Mesenteric fat pad (tissue), 1 donor: ENCODE results near the gene PGA5. TPM values are rescaled to one million over a fixed set of nuclear protein-coding genes. Genes with fewer than 3 reads are reported as not detected.
"Not testable (repeated sequence)": the region's sequence is repeated elsewhere in the genome, so short reads cannot be mapped to it uniquely, and the experiment has no call there.

Experiments
- DNase-seq: peaks from one replicate; pipeline ENCODE4 v3.0.0-alpha.2; 2020; ENCODE audit warnings: low spot score
- total RNA-seq: library from RNA; stranded (reverse); fragmentation: NEBNext Ultra II Directional; extraction: Animal tissue kit (Norgen Biotek cat#: 25700); gene quantifications from one replicate; pipeline ENCODE4 v1.2.1, GENCODE V29; 2021
- donor health status: DM: yes; HTN: yes; CAD: no.

Gene PGA5
- total RNA-seq, 1 donor from 2014 or later: 2.6 TPM

DNA sequence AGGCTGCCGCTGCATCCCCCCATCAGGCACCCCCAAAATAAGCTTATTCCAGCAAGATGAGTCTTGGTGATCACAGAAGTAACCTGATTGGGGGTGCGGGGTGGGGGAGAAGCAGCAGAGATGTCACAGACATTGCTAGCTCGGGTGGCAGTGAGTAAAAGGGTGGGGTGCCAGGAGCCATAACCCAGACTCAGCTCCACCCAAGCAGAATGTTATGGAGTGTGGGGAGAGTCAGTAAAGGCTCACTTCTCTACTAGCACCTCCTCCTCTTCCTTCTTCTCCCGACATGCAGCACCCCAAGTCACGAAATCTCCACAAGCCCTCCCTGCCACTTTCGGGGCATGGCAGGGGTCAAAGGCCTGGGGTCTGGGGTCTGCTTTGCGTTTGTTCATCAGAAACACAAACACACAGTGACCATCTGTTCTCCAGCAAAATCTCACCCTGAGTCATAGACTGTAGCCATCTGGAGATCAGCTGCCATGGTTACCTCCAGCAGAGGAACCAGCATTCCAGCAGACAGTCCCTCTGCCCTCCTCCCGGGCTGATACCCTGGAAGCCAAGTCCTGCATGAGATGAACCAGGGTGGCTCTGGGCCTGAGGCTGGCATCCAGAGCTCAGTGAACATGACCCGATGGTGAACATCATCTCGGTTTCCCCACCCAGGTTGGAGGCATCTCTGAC, 14.4 kb upstream of the PGA5 start:
- DNase-seq: not testable (repeated sequence)

- not testable (repeated sequence) for DNase-seq
Observed at GRCh38 chr11:61229458-61229857, 11.5 kb upstream of the PGA5 start.

DNA sequence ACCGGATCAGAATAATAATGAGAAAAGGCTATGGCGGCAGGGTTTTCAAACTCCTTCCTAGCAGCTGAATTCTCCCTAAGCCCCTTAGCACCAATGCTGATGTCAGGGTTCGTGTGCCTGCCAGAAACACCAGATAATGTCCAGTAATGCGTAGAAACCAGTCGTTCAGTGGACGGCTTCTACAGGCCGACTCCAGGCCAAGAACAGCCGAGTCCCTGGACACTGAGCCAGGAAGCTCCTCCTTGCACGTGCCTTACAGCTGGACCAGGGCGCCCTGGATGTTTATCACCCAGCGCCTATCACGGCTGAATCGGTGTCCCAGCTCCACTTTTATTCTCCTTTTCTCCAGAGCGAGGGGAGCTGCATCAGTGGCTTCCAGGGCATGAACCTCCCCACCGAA, 9.9 kb upstream of the PGA5 start:
- DNase-seq: not testable (repeated sequence)

GRCh38 chr11:61231585-61231984, 9.4 kb upstream of the PGA5 start:
- not testable (repeated sequence) for DNase-seq

GRCh38 chr11:61232548-61233145, 8.3 kb upstream of the PGA5 start:
- DNase-seq: not testable (repeated sequence)

DNA sequence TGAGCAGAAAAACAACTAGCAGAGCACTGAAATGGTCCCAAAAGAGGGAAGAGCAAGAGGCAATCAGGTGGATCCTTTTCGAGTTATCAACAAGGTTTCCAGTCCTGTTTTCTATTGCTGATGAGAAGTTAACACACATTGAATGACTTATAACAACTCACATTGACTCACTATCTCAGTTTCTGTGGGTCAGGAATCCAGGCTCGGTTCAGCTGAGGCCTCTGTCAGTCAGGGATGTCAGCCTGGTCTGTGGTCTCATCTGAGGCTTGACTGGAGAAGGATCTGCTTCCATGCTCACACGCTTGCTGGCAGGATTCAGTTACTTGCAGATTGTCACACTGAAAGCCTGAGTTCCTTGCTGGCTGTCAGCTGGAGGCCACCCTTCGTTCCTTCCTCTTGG, 3.8 kb upstream of the PGA5 start:
- DNase-seq: not testable (repeated sequence)

- not testable (repeated sequence) for DNase-seq
Observed at GRCh38 chr11:61240288-61240687, 687 bp upstream of the PGA5 start.

DNA sequence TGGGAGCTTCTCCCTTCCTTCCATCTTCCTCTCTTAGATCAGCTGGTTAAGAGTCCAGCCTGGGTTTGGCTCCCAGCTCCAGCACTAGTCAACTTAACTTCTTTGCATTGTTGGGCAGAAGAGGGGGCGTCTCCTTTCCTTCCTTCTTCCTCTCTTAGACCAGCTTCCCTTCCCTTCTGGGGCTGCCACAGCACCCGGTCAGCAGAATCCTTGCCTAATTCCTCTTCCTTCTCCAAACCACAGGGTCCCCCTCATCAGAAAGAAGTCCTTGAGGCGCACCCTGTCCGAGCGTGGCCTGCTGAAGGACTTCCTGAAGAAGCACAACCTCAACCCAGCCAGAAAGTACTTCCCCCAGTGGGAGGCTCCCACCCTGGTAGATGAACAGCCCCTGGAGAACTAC, 551 bp downstream of the PGA5 start:
- DNase-seq: not testable (repeated sequence)

GRCh38 chr11:61245284-61245964, 4.4 kb downstream of the PGA5 start:
- DNase-seq: not testable (repeated sequence)

- DNase-seq: not testable (repeated sequence)
Observed at GRCh38 chr11:61248071-61248470, 7.1 kb downstream of the PGA5 start.

- DNase-seq: not testable (repeated sequence)
Observed at GRCh38 chr11:61249201-61249600, 8.2 kb downstream of the PGA5 start.

GRCh38 chr11:61250796-61251765, 10.1 kb downstream of the PGA5 start:
- not testable (repeated sequence) for DNase-seq

DNA sequence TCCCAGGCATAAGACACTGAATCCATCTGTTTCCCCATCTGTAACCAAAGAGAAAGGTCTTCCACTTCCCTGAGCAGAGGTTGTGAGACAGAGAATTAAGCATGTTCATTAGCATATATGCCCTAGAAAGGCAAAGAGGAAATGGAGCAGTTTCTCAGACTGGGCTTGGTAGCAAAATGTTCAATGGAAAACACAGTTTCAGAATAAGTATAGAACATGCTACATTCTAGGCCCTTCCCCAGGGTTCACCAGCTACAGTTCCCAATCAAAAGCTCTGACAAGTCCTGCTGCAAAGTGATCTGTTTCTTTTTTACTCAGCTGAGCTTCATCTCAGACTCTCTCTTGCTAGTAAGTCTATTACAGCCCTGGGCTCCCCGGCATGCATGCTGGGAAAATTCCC, 11.4 kb downstream of the PGA5 start:
- not testable (repeated sequence) for DNase-seq

DNA sequence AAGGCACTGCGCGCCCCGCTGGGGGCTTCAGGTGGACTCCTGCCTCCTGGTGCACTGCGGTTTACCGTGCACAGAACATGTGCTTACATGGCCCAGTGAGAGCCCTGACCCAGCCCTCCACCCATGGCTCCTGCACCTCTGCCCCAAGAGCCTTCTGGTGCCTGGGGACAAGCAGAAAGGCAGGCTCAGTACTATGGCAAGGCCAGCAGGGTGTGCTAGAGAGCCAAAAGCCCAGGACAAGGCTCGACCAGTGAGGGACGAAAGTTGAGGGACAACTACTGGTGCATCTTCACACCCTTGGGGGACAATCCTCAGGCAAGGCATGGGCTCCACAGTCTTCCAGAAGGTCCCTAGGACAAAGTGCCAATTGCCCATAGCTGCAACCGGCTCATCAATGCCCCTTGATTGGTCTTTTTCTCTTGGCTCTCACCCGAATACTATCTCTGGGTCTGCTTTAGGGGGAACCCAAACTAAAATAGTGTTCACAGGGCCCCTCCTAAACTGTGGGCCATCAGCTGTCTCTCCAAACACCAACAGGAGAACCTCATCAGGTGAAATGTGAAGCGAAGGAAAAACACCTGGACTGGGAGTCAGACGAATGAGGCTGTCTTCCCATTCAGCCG, 13.5 kb downstream of the PGA5 start:
- no peak for DNase-seq

- DNase-seq: no peak
Observed at GRCh38 chr11:61256710-61257482, 15.9 kb downstream of the PGA5 start.

DNA sequence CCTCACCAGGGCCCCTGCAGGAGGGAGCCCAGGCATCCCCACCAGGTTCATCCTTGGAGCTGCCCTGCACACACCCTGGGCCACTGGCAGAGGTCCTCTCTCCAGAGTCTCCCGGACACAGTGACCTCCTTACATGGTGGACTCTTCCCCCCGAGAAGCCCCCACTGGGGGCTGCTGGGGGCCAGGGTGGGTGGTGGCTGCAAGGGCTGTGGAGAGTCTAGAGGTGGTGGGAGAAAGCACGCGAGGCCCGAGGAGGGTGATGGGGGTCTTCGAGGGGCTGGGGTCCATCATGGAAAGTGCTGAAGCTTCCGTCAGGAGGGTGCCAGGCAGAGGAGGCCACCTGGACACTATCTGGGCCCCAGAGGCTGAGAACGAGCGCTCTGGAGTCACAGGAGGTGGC, 17.6 kb downstream of the PGA5 start:
- no peak for DNase-seq

- no peak for DNase-seq
Observed at GRCh38 chr11:61259363-61259762, 18.4 kb downstream of the PGA5 start.

DNA sequence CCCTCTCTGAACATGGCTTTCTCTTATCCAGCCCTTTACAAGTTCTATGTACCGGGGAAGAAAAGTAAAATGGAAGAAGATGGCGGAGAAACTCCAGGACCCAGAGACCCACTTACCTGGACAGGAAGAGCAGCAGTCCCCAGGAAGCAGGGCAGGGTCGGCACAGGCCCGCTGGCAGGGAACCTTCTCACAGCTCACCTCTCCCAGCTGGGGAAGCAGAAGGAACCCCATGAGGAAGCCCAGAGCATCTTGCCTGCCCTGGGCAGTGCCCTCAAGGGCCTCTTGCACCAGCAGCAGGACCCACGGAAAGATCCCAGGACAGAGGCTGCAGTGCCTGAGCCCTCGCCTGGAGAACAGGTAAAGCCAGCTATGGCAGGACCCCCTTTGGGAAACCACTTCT, 23.4 kb downstream of the PGA5 start:
- DNase-seq: no peak

DNA sequence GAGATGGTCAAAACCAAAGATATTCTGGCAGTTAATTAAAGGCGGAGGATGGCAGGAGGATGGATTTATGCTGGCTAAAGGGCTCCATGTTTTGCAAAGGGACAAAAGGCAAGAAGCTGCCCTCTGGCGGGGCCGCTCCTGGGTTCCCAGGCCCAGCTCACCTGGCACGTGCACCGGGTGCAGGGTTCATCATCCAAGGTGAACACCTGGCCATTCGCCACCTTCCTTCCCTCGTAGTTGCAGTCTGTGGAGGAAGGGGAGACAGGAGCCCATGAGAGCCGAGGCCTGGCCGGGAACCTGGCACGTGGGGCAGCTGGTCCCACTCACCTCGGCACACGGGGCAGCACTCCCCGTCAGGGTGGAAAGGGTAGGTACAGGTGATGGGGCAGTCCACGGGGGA, 23.8 kb downstream of the PGA5 start:
- no peak for DNase-seq

DNA sequence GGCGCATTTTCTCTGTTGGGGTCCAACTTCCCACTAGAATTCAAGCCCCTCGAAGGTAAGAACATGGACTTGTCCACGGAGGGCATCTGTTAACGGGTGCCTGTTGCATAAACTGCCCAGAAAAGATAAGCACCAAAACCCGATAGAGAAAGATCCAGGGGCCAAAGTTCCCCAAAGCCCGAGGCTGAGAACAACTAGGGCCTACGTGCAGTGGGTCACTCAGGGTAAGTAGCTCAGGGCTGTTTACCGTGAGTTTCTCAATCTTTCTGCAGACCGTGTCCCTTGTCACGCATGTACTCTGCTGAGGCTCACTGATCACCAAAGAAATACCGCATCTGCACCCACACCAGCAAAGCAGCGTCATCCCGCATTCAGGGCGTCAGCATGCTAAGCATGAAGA, 24.4 kb downstream of the PGA5 start:
- no peak for DNase-seq
